ENCODE measurements around the gene TMEM81. TPM values are rescaled to one million over a fixed set of nuclear protein-coding genes. Genes with fewer than 3 reads are reported as not detected.
A peak's percentile ranks its signal among the peaks of the same experiment; 100 is the strongest.

TMEM81 gene
- total and polyA plus RNA-seq, 4 donors: 1.5 to 2.6 (median 2.0) TPM

GRCh38 chr1:205072286-205072685 lies 12.0 kb downstream of the TMEM81 start:
- no peak for DNase-seq
- ATAC-seq (ENCODE audit: insufficient read depth, low FRiP score): no peak
- Histone ChIP-seq H3K4me1 (ENCODE audit: control insufficient read depth in 5 of 5, insufficient read depth in 5 of 5, low read length in 5 of 5) (peaks cover 0 to 9% (median 0%) of the 10 kb centered on the region in 5 donors), H3K27me3 (ENCODE audit: control insufficient read depth in 3 of 3, insufficient read depth in 3 of 3, low read length in 2 of 3) (no peaks in the 10 kb centered on the region), H3K4me3 (no peak overlapping the region), H3K9me3 (ENCODE audit: control insufficient read depth in 4 of 4, insufficient read depth in 3 of 4, low read length in 3 of 4) (no peaks in the 10 kb centered on the region), H3K36me3 (ENCODE audit: control insufficient read depth in 4 of 4, insufficient read depth in 4 of 4, low read length in 4 of 4) (no peaks in the 10 kb centered on the region), H3K9ac (ENCODE audit: insufficient read depth in 1 of 2, low read length in 2 of 2) (no peak overlapping the region), H3K27ac (ENCODE audit: low read depth in 1 of 2, low read length in 1 of 2) (no peak overlapping the region)
- 78 to 91% methylated on average over 9 of the region's 9 CpGs for WGBS, 2 donors
- TF ChIP-seq CTCF (IDR thresholded peaks at IDR 0.05; ENCODE audit: control extremely low read depth, extremely low read depth): no peak

- WGBS, 2 donors: 85 to 86% methylated on average over 12 of the region's 12 CpGs
- Histone ChIP-seq H3K4me3 (no peak overlapping the region), H3K27me3 (ENCODE audit: control insufficient read depth in 3 of 3, insufficient read depth in 3 of 3, low read length in 2 of 3) (no peaks in the 10 kb centered on the region), H3K4me1 (ENCODE audit: control insufficient read depth in 5 of 5, insufficient read depth in 5 of 5, low read length in 5 of 5) (peaks cover 0 to 9% (median 0%) of the 10 kb centered on the region in 5 donors), H3K9ac (ENCODE audit: insufficient read depth in 1 of 2, low read length in 2 of 2) (no peak overlapping the region), H3K9me3 (ENCODE audit: control insufficient read depth in 4 of 4, insufficient read depth in 3 of 4, low read length in 3 of 4) (no peaks in the 10 kb centered on the region), H3K36me3 (ENCODE audit: control insufficient read depth in 4 of 4, insufficient read depth in 4 of 4, low read length in 4 of 4) (no peaks in the 10 kb centered on the region), H3K27ac (ENCODE audit: low read depth in 1 of 2, low read length in 1 of 2) (no peak overlapping the region)
- ATAC-seq (ENCODE audit: insufficient read depth, low FRiP score): no peak
- DNase-seq: no peak
- TF ChIP-seq CTCF (IDR thresholded peaks at IDR 0.05; ENCODE audit: control extremely low read depth, extremely low read depth): no peak
These were observed 12.5 kb downstream of the TMEM81 start for GRCh38 chr1:205071801-205072200.

- H3K9me3 ChIP-seq (ENCODE audit: control insufficient read depth in 4 of 4, insufficient read depth in 3 of 4, low read length in 3 of 4): no peaks in the 10 kb centered on the region
- TF ChIP-seq CTCF (IDR thresholded peaks at IDR 0.05; ENCODE audit: control extremely low read depth, extremely low read depth): no peak
- H3K27ac ChIP-seq (ENCODE audit: low read depth in 1 of 2, low read length in 1 of 2): no peak overlapping the region
- DNase-seq (peak in 1 of 3 donors; percentile 9), ATAC-seq (ENCODE audit: insufficient read depth, low FRiP score) (no peak)
- WGBS, 2 donors: 91 to 93% methylated on average over 2 of the region's 2 CpGs
- H3K36me3 ChIP-seq (ENCODE audit: control insufficient read depth in 4 of 4, insufficient read depth in 4 of 4, low read length in 4 of 4): no peaks in the 10 kb centered on the region
- no peaks in the 10 kb centered on the region for H3K27me3 ChIP-seq (ENCODE audit: control insufficient read depth in 3 of 3, insufficient read depth in 3 of 3, low read length in 2 of 3)
- no peak overlapping the region for H3K9ac ChIP-seq (ENCODE audit: insufficient read depth in 1 of 2, low read length in 2 of 2)
- peaks cover 0 to 9% (median 0%) of the 10 kb centered on the region in 5 donors for H3K4me1 ChIP-seq (ENCODE audit: control insufficient read depth in 5 of 5, insufficient read depth in 5 of 5, low read length in 5 of 5)
- H3K4me3 ChIP-seq: no peak overlapping the region
These were observed 13.2 kb downstream of the TMEM81 start for GRCh38 chr1:205071028-205071409.
